SK-N-SH (cell line): ENCODE data around the gene STIL. TPM values are rescaled to one million over a fixed set of nuclear protein-coding genes. Genes with fewer than 3 reads are reported as not detected.
"Not testable (repeated sequence)": the region's sequence is repeated elsewhere in the genome, so short reads cannot be mapped to it uniquely, and the experiment has no call there.

Experiments used
- CTCF ChIA-PET: fragments of 300-600, 350-600 bp; formaldehyde crosslinking; extraction: SDS; loops from one replicate; lab custom pipeline; 2021; lab: Yijun Ruan, JAX
- POLR2A ChIA-PET: fragments of 350-600 bp; sonication (Branson Sonifier 250); formaldehyde crosslinking; extraction: SDS; loops from one replicate; lab custom pipeline; 2020; ENCODE audit warnings: antibody characterized with exemption, inconsistent platforms; lab: Yijun Ruan, JAX
- DNase-seq: peaks from one replicate; pipeline ENCODE4 v3.0.0; 2012
- H2AFZ ChIP-seq: fragments of 200-600 bp; sonication (generic); 2 replicates; pipeline ENCODE4 v1.8.1; 2016; ENCODE audit warnings: antibody characterized with exemption, mild to moderate bottlenecking, low read depth
- H3F3A ChIP-seq: fragments of 200-600 bp; sonication (generic); replicated peaks from 2 replicates; pipeline ENCODE3; 2016; ENCODE audit warnings: antibody characterized with exemption, mild to moderate bottlenecking; ENCODE audit not compliant: insufficient read depth
- H3K27ac ChIP-seq, 2 experiments: fragments of 200-500 bp in 1 of 2; fragments of 200-600 bp in 1 of 2; sonication (Bioruptor generic) in 1 of 2; sonication (generic), shearing (Covaris generic) in 1 of 2; 2 replicates each; pipeline versions ENCODE4 v1.5.1 to v1.6.1; 2014 to 2016; ENCODE audit warnings: low read depth in 2 of 2, inconsistent platforms in 1 of 2, low read length in 1 of 2, mild to moderate bottlenecking in 1 of 2, mixed read lengths in 1 of 2
- H3K27me3 ChIP-seq: fragments of 200-600 bp; sonication (generic), shearing (Covaris generic); 2 replicates; pipeline ENCODE4 v1.6.1; 2016; ENCODE audit warnings: mixed run types; ENCODE audit not compliant: insufficient read depth
- H3K36me3 ChIP-seq, 2 experiments: fragments of 200-500 bp in 1 of 2; fragments of 200-600 bp in 1 of 2; sonication (Bioruptor generic) in 1 of 2; sonication (generic) in 1 of 2; replicated peaks in 1 of 2; 2 replicates each; pipeline versions ENCODE3 to v1.5.1; 2014 to 2016; ENCODE audit warnings: low read length in 1 of 2, mild to moderate bottlenecking in 1 of 2; ENCODE audit not compliant: insufficient read depth in 2 of 2, control insufficient read depth in 1 of 2
- H3K4me1 ChIP-seq, 2 experiments: fragments of 200-500 bp in 1 of 2; fragments of 200-600 bp in 1 of 2; sonication (Bioruptor generic) in 1 of 2; sonication (generic), shearing (Covaris generic) in 1 of 2; 2 replicates each; pipeline versions ENCODE4 v1.5.1 to v1.6.1; 2014 to 2016; ENCODE audit warnings: low read depth in 1 of 2, low read length in 1 of 2, mixed run types in 1 of 2; ENCODE audit not compliant: insufficient read depth in 2 of 2, control insufficient read depth in 1 of 2
- H3K4me2 ChIP-seq: fragments of 200-600 bp; sonication (generic), shearing (Covaris generic); 2 replicates; pipeline ENCODE4 v1.6.1; 2017; ENCODE audit warnings: mixed run types
- H3K4me3 ChIP-seq, 2 experiments: fragments of 200-500 bp in 1 of 2; fragments of 200-600 bp in 1 of 2; sonication (Bioruptor generic) in 1 of 2; sonication (generic), shearing (Covaris generic) in 1 of 2; 2 replicates each; pipeline versions ENCODE4 v1.5.1 to v1.8.1; 2014 to 2016; ENCODE audit warnings: low read depth in 2 of 2, inconsistent platforms in 1 of 2, low read length in 1 of 2, mild to moderate bottlenecking in 1 of 2, mixed read lengths in 1 of 2, moderate library complexity in 1 of 2
- H3K79me2 ChIP-seq: fragments of 200-600 bp; sonication (generic); 2 replicates; pipeline ENCODE4 v1.8.1; 2017; ENCODE audit warnings: mild to moderate bottlenecking; ENCODE audit not compliant: insufficient read depth
- H3K9ac ChIP-seq: fragments of 200-600 bp; sonication (generic); 2 replicates; pipeline ENCODE4 v1.6.1; 2017; ENCODE audit warnings: mixed run types
- H3K9me2 ChIP-seq: fragments of 200-600 bp; sonication (generic); 2 replicates; pipeline ENCODE4 v1.6.1; 2017; ENCODE audit warnings: mixed run types
- H3K9me3 ChIP-seq: fragments of 200-600 bp; sonication (generic); 2 replicates; pipeline ENCODE4 v1.6.1; 2017; ENCODE audit warnings: mixed run types, mild to moderate bottlenecking, moderate library complexity
- H4K20me1 ChIP-seq: fragments of 200-600 bp; sonication (generic); 2 replicates; pipeline ENCODE4 v1.6.1; 2017; ENCODE audit warnings: mild to moderate bottlenecking, mixed run types; ENCODE audit not compliant: insufficient read depth
- ELF1 ChIP-seq: IDR thresholded peaks from 2 replicates; pipeline ENCODE4 v1.4.0; 2012
- EP300 ChIP-seq, 2 experiments: IDR thresholded peaks; 2 replicates each; pipeline versions ENCODE4 v1.4.0 to v1.6.1; 2012; ENCODE audit warnings: borderline replicate concordance in 1 of 2, low read depth in 1 of 2, low read length in 1 of 2
- GABPA ChIP-seq: IDR thresholded peaks from 2 replicates; pipeline ENCODE4 v1.4.0; 2012; ENCODE audit warnings: low read depth, mild to moderate bottlenecking
- GATA2 ChIP-seq: sonication (generic); formaldehyde crosslinking; IDR thresholded peaks from 2 replicates; pipeline ENCODE4 v1.5.0; 2020; ENCODE audit warnings: mild to moderate bottlenecking, missing genetic modification reagents
- MXI1 ChIP-seq: IDR thresholded peaks from 2 replicates; pipeline ENCODE4 v1.6.1; 2012; ENCODE audit warnings: mild to moderate bottlenecking, low read depth, low read length, improper control_type of control experiment
- NRF1 ChIP-seq: IDR thresholded peaks from 2 replicates; pipeline ENCODE4 v1.6.1; 2012; ENCODE audit warnings: low read depth, mild to moderate bottlenecking, low read length
- POLR2AphosphoS5 ChIP-seq: IDR thresholded peaks from 2 replicates; pipeline ENCODE4 v1.6.1; 2012; ENCODE audit warnings: low read depth, low read length
- RAD21 ChIP-seq: IDR thresholded peaks from 2 replicates; pipeline ENCODE4 v1.6.1; 2012; ENCODE audit warnings: mild to moderate bottlenecking, low read length
- RFX5 ChIP-seq: IDR thresholded peaks from 2 replicates; pipeline ENCODE4 v1.6.1; 2012; ENCODE audit warnings: mild to moderate bottlenecking, improper control_type of control experiment, low read length
- RXRA ChIP-seq: IDR thresholded peaks from 2 replicates; pipeline ENCODE4 v1.4.0; 2012; ENCODE audit warnings: low read depth, mild to moderate bottlenecking, borderline replicate concordance
- TAF1 ChIP-seq: IDR thresholded peaks from 2 replicates; pipeline ENCODE4 v1.6.1; 2012; ENCODE audit warnings: low read depth, mild to moderate bottlenecking, low read length, moderate library complexity, borderline replicate concordance
- USF1 ChIP-seq: IDR thresholded peaks from 2 replicates; pipeline ENCODE4 v1.4.0; 2012; ENCODE audit warnings: low read depth, borderline replicate concordance
- USF2 ChIP-seq: fragments of 150-350 bp; IDR thresholded peaks from 2 replicates; pipeline ENCODE4 v1.6.1; 2017; ENCODE audit warnings: antibody characterized with exemption, low read length, low read depth, borderline replicate concordance
- ZBTB33 ChIP-seq: IDR thresholded peaks from 2 replicates; pipeline ENCODE4 v1.4.0; 2012; ENCODE audit warnings: low read depth, borderline replicate concordance
- WGBS: methylation state at CpG from one replicate; pipeline ENCODE4 v1.1.6; 2017; ENCODE audit warnings: low lambda C conversion rate; 5-methylcytosine and 5-hydroxymethylcytosine counted together
- polyA plus RNA-seq, 3 experiments: library from polyadenylated mRNA; depleted of rRNA; stranded (reverse); fragments of >200 nt; gene quantifications; 2 replicates each; pipeline ENCODE4 v1.2.3, GENCODE V29; 2012
- TF ChIP-seq, protein P1 (sequence below): fragments of 150-350 bp; IDR thresholded peaks from 2 replicates; pipeline ENCODE4 v1.6.1; 2016; ENCODE audit warnings: mild to moderate bottlenecking, low read depth, low read length
- TF ChIP-seq, protein P2 (sequence below): IDR thresholded peaks from 2 replicates; pipeline ENCODE4; 2012

The STIL gene
- polyA plus RNA-seq, 1 of the 3 experiments (the other 2 are of a cell fraction) = 4.9 TPM

- POLR2A ChIA-PET = interaction anchor here (0.6 to 1.1 kb wide), 2 partner anchors 10 to 854 kb away, joined by 3 read pairs; partner anchors contain the start of gene CMPK1
- CTCF ChIA-PET = interaction anchor here (1.0 to 1.7 kb wide), 3 partner anchors 10 to 61 kb away, joined by 3 to 8 read pairs (median 3); partner anchors contain the start of genes CMPK1 and STIL
Measured at GRCh38 chr1:47323599-47324031, 9.7 kb upstream of the STIL start.

GRCh38 chr1:47319968-47320367 is 6.0 kb upstream of the STIL start:
- H2AFZ ChIP-seq = not testable (repeated sequence)

More at GRCh38 chr1:47323599-47324031, 9.7 kb upstream of the STIL start:
- no peak overlapping the region for H3K9ac ChIP-seq
- no peaks in the 10 kb centered on the region for H3K9me3 ChIP-seq
- no peak overlapping the region for H2AFZ ChIP-seq
- H3K9me2 ChIP-seq = no peaks in the 10 kb centered on the region
- no peak overlapping the region for H3K27ac ChIP-seq
- H4K20me1 ChIP-seq = no peaks in the 10 kb centered on the region
- no peak for TF ChIP-seq RXRA
- no peak for TF ChIP-seq GABPA
- no peak for TF ChIP-seq USF2
- TF ChIP-seq, protein P1, sequence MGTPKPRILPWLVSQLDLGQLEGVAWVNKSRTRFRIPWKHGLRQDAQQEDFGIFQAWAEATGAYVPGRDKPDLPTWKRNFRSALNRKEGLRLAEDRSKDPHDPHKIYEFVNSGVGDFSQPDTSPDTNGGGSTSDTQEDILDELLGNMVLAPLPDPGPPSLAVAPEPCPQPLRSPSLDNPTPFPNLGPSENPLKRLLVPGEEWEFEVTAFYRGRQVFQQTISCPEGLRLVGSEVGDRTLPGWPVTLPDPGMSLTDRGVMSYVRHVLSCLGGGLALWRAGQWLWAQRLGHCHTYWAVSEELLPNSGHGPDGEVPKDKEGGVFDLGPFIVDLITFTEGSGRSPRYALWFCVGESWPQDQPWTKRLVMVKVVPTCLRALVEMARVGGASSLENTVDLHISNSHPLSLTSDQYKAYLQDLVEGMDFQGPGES = no peak
- TF ChIP-seq EP300 (IDR thresholded peaks at IDR 0.05; ENCODE audit: borderline replicate concordance in 1 of 2, low read depth in 1 of 2, low read length in 1 of 2) = no peak
- TF ChIP-seq ZBTB33 = no peak
- TF ChIP-seq, protein P2, sequence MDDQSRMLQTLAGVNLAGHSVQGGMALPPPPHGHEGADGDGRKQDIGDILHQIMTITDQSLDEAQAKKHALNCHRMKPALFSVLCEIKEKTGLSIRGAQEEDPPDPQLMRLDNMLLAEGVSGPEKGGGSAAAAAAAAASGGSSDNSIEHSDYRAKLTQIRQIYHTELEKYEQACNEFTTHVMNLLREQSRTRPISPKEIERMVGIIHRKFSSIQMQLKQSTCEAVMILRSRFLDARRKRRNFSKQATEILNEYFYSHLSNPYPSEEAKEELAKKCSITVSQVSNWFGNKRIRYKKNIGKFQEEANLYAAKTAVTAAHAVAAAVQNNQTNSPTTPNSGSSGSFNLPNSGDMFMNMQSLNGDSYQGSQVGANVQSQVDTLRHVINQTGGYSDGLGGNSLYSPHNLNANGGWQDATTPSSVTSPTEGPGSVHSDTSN = no peak
- TF ChIP-seq USF1 = no peak
- TF ChIP-seq RFX5 = no peak
- no peak for TF ChIP-seq MXI1
- no peak for TF ChIP-seq ELF1
- no peak for TF ChIP-seq POLR2AphosphoS5
- TF ChIP-seq RAD21 = no peak
- no peak for TF ChIP-seq GATA2 (CRISPR knock-in tag)
- no peak for TF ChIP-seq NRF1
- no peak for TF ChIP-seq TAF1
- no peak for DNase-seq
- H3K4me1 ChIP-seq = no peaks in the 10 kb centered on the region
- no peak overlapping the region for H3K4me2 ChIP-seq
- H3K79me2 ChIP-seq = no peaks in the 10 kb centered on the region
- H3F3A ChIP-seq = no peaks in the 10 kb centered on the region
- H3K4me3 ChIP-seq = no peak overlapping the region
- no peaks in the 10 kb centered on the region for H3K36me3 ChIP-seq
- H3K27me3 ChIP-seq = no peaks in the 10 kb centered on the region
- WGBS = 63% methylated on average over 1 of the region's 1 CpG

More at GRCh38 chr1:47319968-47320367, 6.0 kb upstream of the STIL start:
- H3K4me3 ChIP-seq, H3K9me2 ChIP-seq, H3K79me2 ChIP-seq, H3K9ac ChIP-seq, H3K4me1 ChIP-seq, POLR2A ChIA-PET, H3K27ac ChIP-seq, H3K27me3 ChIP-seq, H4K20me1 ChIP-seq, CTCF ChIA-PET, DNase-seq, H3K9me3 ChIP-seq, H3K4me2 ChIP-seq, H3K36me3 ChIP-seq: not testable (repeated sequence)
- H3F3A ChIP-seq = peaks cover 13% of the 10 kb centered on the region
- WGBS = 97% methylated on average over 14 of the region's 14 CpGs
